ENCODE data around the gene SPECC1. TPM values are rescaled to one million over a fixed set of nuclear protein-coding genes. Genes with fewer than 3 reads are reported as not detected.

The SPECC1 gene
- total RNA-seq, 4 donors from 2014 or later: 72.1 to 133 (median 83.7) TPM

DNA sequence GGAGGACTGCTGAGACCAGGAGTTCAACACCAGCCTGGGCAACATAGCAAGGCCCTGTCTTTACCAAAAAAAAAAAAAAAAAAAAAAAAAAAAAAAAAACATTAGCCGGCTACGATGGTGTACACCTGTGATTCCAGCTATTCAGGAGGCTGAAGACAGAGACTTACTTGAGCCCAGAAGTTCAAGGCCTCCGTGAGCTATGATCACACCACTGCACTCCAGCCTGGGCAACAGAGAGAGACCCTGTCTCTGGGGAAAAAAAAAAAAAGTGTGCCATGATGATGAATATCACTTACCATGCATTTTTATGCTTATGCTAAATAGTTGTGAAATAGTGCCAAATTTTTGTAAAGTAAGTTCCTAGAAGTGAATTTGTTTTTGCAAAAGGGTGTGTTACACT lies 261.2 kb downstream of the SPECC1 start:
- no peak for DNase-seq
- Histone ChIP-seq H3K4me3 (no peak overlapping the region), H3K36me3 (no peaks in the 10 kb centered on the region), H3K9me3 (no peaks in the 10 kb centered on the region), H3K27me3 (no peaks in the 10 kb centered on the region), H3K27ac (no peak overlapping the region), H3K4me1 (no peaks in the 10 kb centered on the region)
- TF ChIP-seq, protein P1, sequence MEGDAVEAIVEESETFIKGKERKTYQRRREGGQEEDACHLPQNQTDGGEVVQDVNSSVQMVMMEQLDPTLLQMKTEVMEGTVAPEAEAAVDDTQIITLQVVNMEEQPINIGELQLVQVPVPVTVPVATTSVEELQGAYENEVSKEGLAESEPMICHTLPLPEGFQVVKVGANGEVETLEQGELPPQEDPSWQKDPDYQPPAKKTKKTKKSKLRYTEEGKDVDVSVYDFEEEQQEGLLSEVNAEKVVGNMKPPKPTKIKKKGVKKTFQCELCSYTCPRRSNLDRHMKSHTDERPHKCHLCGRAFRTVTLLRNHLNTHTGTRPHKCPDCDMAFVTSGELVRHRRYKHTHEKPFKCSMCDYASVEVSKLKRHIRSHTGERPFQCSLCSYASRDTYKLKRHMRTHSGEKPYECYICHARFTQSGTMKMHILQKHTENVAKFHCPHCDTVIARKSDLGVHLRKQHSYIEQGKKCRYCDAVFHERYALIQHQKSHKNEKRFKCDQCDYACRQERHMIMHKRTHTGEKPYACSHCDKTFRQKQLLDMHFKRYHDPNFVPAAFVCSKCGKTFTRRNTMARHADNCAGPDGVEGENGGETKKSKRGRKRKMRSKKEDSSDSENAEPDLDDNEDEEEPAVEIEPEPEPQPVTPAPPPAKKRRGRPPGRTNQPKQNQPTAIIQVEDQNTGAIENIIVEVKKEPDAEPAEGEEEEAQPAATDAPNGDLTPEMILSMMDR (IDR thresholded peaks at IDR 0.05): no peak
- TF ChIP-seq POLR2A (IDR thresholded peaks at IDR 0.05): no peak

DNA sequence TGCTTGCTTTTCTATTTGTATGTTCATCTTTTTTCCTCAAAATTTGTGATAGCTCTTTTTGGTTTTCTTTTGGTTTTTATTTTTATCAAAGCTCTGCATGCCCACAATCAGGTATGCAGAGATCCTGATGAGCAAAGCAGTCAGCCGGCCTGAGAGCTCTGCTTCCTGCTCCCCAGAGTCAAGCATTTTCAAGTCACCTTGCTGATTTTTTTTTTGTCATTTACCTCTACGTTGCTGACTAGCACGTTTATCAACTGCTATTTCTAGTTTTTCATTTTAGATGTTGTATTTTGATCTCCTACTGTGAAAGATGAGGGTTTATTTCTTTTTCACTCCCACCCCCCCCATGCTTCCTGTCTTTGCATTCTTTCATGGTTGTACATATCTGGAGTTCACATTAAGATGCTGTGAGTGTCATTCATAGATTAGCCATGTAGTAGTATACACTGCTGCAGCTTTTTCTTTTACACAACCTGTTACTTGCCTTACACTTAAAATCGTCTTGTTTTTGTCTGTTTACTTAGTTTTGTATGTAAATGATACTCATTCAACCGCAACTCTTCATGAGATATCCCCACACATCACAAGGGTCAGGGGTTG lies 262.0 kb downstream of the SPECC1 start:
- H3K27ac ChIP-seq: no peak overlapping the region
- no peak for DNase-seq
- H3K36me3 ChIP-seq: no peaks in the 10 kb centered on the region
- H3K4me1 ChIP-seq: no peaks in the 10 kb centered on the region
- no peak overlapping the region for H3K4me3 ChIP-seq
- TF ChIP-seq POLR2A (IDR thresholded peaks at IDR 0.05): no peak
- TF ChIP-seq, protein P1 (IDR thresholded peaks at IDR 0.05): no peak
- no peaks in the 10 kb centered on the region for H3K27me3 ChIP-seq
- no peaks in the 10 kb centered on the region for H3K9me3 ChIP-seq

DNA sequence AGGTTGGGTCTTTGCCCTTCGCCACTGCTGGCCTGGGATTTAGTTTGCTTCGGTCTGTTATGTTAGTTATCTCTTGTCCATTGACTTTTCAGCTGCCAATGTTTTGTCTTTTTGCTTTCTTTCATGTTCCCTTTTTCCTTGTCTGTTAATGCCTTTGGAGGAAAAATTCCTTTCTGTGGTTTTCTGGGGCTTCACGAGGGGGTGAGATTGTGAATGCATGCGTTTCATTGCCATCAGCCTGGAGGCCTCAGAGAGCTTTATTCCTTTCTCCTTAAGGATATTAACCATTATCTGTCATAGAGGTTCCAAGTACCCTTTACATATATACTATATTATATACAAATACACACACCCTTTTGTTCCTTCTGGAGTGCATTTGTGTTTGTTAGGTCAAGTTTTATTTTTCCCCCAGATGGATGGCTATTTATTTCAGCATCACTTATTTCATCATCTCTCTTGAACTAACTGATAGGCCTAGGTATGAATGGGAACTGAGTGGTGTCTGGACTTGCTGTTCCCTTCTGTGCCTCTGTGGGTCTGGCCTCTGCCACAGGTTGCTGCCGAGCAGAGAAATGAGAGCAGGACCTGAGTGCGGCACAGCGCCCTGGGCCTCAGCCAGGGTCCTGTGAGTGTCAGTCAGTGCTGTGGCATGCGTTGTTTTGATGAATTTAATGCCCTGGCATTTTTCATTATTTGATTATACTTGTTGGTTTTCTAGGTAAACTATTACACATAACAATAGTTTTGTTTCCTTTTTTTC lies 264.8 kb downstream of the SPECC1 start:
- Histone ChIP-seq H3K4me3 (no peak overlapping the region), H3K36me3 (no peaks in the 10 kb centered on the region), H3K27me3 (no peaks in the 10 kb centered on the region), H3K9me3 (no peaks in the 10 kb centered on the region), H3K4me1 (no peaks in the 10 kb centered on the region), H3K27ac (no peak overlapping the region)
- DNase-seq: no peak
- TF ChIP-seq, protein P1 (IDR thresholded peaks at IDR 0.05): no peak
- TF ChIP-seq POLR2A (IDR thresholded peaks at IDR 0.05): no peak

DNA sequence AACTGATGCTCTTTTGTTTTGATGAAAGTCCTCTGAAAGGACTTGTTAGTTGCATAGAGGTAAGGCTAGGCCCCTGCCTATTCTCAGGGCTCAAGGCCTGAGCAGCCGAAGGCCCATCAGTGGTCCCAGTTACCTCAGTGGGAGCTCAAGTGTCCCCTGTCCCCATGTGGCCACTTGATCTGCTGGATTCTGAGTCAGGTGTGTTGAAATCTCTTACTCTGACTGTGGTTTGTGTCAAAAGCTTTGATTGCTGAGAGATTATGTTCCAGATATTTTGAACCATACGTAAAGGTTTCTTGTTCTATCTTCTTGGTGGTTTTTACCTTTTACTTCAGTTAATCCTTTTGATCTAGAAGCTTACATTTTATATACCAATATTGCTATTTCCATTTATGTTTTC lies 266.5 kb downstream of the SPECC1 start:
- Histone ChIP-seq H3K27ac (no peak overlapping the region), H3K36me3 (no peaks in the 10 kb centered on the region), H3K4me1 (no peaks in the 10 kb centered on the region), H3K4me3 (no peak overlapping the region), H3K27me3 (no peaks in the 10 kb centered on the region), H3K9me3 (no peaks in the 10 kb centered on the region)
- no peak for TF ChIP-seq POLR2A (IDR thresholded peaks at IDR 0.05)
- DNase-seq: no peak

DNA sequence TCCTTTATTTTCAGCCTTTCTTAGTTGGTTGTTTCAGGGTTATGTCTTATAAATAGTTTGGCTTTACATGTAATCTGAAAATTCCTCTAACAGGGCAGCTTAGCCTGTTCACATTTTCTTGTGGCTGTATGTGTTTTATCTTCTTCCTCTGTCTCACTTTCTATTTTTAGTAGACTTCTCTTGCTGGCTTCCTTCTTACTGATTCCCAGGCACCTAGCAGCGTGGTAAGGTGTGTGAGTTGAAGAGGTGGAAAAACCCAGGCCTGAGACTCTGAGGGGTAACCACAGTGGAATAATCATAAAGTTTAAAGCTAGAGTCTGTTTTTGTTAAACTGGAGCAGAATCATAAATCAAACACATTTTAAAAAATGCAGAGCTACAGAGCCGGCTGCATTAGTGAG lies 267.3 kb downstream of the SPECC1 start:
- Histone ChIP-seq H3K27ac (no peak overlapping the region), H3K36me3 (no peaks in the 10 kb centered on the region), H3K27me3 (no peaks in the 10 kb centered on the region), H3K4me1 (no peaks in the 10 kb centered on the region), H3K4me3 (no peak overlapping the region), H3K9me3 (no peaks in the 10 kb centered on the region)
- no peak for TF ChIP-seq POLR2A (IDR thresholded peaks at IDR 0.05)
- TF ChIP-seq, protein P1 (IDR thresholded peaks at IDR 0.05): no peak
- no peak for DNase-seq

DNA sequence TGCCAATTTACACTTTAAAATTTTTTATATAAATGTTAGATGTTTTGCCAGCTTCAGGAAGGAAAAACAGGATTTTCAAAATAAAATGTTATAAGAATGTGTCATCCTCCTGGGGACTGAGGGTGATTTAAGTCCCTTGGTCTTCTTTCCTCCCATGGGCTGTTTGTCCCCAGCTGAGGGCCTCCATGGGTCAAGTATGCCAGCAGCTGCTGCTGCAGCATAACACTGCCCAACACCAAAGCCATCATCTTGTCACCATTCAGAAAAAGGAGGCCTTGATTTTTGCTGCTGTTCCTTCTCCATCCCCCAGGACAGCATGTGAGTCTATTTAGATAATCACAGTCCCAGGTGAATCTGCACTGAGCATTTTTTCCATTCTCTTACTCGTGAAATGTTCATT lies 269.6 kb downstream of the SPECC1 start:
- no peaks in the 10 kb centered on the region for H3K9me3 ChIP-seq
- no peak overlapping the region for H3K27ac ChIP-seq
- H3K27me3 ChIP-seq: no peaks in the 10 kb centered on the region
- H3K4me3 ChIP-seq: no peak overlapping the region
- TF ChIP-seq, protein P1 (IDR thresholded peaks at IDR 0.05): no peak
- no peak for TF ChIP-seq POLR2A (IDR thresholded peaks at IDR 0.05)
- no peaks in the 10 kb centered on the region for H3K36me3 ChIP-seq
- H3K4me1 ChIP-seq: no peaks in the 10 kb centered on the region
- DNase-seq: no peak
